GM18502 (cell line): Measurements from ENCODE around the gene ANKRD45.
A peak's percentile ranks its signal among the peaks of the same experiment; 100 is the strongest.
"Not testable (repeated sequence)": the region's sequence is repeated elsewhere in the genome, so short reads cannot be mapped to it uniquely, and the experiment has no call there.

Source experiments
- ATAC-seq: cut with Tn5 transposase; IDR thresholded peaks from one replicate; pipeline ENCODE4 v1.9.1; 2021; ENCODE audit warnings: mild to moderate bottlenecking; ENCODE audit not compliant: unreplicated experiment, poor library complexity

The ANKRD45 gene, protein sequence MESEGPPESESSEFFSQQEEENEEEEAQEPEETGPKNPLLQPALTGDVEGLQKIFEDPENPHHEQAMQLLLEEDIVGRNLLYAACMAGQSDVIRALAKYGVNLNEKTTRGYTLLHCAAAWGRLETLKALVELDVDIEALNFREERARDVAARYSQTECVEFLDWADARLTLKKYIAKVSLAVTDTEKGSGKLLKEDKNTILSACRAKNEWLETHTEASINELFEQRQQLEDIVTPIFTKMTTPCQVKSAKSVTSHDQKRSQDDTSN

DNA sequence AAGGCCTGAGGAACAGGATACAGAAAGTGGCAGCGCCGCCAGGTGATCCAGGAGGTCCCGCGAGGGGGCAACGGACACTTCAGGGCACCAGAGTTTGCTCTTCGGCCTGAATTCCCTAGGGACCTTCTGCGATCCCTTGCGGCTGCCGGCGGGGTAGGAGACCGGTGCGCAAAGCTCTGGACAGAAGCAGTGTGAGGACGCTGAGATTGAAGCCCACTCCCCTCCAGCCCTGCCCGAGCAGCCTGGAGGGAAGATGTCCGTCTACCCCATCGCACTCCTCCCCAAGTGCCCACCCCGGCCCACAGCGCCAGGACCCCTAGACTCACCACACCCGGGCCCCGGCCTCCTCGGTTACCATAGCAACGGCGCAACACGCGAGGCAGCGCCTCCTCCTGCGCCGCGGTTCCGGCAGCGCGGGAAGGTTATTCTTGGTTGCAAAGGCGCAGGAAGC lies at the start of gene ANKRD45:
TSS of gene ANKRD45 (minus strand) at position 361 of the 451 bp plus-strand sequence. CDS start 10,433 bp downstream, outside the sequence.
- no peak for ATAC-seq

- no peak for ATAC-seq
Observed at GRCh38 chr1:173717238-173717637, 47.6 kb upstream of the ANKRD45 start.

- no peak for ATAC-seq
Observed at GRCh38 chr1:173715538-173715844, 45.8 kb upstream of the ANKRD45 start.

- ATAC-seq: peak; percentile 94
Observed at GRCh38 chr1:173714759-173715537, 45.3 kb upstream of the ANKRD45 start, which contains the start of gene KLHL20. TSS of gene KLHL20 (plus strand) at chr1:173714981. CDS start at chr1:173716044, 1,063 bp downstream.

DNA sequence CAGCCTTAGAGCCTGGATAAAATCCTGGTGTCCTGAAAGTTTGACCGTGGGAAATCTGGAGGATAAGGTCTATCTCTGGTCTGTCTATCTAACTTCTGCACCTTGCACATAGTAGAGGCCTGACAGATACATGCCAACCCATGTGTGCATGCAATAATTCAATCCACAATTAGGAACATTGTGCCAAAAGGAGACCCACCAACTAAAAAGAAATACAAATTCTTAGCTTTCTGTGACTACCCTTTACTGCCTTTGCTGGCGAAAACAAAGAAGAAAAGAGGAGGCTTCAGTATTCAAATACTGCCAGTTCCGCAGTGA lies 44.7 kb upstream of the ANKRD45 start:
- no peak for ATAC-seq

DNA sequence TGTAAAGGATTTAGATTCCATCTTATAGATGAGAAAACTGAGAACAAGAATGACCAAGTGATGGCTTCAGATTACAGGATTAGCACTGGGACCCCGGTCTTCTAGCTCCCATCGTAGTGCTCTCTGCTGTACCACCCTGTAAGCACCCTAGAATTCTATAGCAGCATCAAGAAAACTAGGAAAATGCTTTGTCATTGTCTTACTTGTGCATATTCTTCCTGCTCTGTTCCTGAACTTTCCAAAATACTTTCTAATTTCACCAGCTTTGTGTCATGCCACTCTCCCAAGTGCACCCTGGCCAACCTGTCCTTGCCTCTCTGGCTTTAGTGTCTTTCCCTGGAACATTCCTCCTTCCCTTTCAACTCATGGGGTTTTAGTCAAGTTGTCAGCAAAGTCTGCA lies 39.1 kb upstream of the ANKRD45 start:
- no peak for ATAC-seq

DNA sequence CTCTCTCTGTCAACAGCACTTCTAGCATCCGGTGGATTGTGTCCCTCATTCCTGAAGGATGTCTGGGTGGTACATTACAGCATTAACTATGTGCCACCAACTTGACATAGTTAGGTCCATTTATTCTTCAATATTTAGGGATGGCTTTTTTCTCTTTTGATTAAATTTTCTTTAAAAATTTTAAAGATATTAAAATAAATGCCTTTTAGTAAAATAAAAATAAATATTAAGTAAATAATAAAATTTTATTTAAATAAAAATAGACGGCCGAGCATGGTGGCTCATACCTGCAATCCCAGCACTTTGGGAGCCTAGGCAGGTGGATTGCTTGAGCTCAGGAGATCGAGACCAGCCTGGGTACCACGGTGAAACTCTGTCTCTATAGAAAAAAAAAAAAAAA lies 35.5 kb upstream of the ANKRD45 start:
- no peak for ATAC-seq

GRCh38 chr1:173702736-173703135 lies 33.1 kb upstream of the ANKRD45 start:
- ATAC-seq: no peak

DNA sequence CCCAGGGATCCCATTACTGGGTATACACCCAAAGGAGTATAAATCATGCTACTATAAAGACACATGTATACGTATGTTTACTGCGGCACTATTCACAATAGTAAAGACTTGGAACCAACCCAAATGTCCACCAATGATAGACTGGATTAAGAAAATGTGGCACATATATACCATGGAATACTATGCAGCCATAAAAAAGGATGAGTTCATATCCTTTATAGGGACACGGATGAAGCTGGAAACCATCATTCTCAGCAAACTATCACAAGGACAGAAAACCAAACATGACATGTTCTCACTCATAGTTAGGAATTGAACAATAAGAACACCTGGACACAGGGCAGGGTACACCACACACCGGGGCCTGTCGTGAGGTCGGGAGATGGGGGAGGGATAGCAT lies 31.6 kb upstream of the ANKRD45 start:
- ATAC-seq: not testable (repeated sequence)

DNA sequence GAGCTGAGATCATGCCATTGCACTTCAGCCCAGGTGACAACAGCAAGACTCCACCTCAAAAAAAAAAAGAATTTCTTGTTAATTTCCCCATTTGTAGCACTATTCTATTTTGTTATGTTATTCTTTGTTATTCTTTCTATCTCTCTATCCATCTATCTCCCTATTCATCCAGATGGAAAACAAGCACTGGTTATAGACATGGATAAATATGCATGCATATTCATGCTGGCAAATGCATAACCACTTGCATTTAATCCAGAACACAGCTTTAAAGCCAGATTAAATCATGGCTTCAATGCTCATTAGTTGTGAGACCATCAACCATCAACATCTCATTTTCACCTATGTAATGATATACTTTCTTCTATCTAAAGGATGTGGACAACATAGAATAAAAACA lies 23.6 kb upstream of the ANKRD45 start:
- no peak for ATAC-seq

DNA sequence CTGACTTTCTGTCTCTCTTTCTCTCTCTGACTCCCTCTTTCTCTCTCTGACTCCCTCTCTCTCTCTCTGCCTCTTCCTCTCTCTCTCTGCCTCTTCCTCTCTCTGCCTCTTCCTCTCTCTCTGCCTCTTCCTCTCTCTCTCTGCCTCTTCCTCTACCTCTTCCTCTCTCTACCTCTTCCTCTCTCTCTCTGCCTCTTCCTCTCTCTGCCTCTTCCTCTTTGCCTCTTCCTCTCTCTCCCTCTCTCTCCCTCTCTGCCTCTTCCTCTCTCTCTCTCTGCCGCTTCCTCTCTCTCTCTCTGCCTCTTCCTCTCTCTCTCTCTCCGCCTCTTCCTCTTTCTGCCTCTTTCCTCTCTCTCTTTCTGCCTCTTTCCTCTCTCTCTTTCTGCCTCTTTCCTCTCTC lies 18.6 kb upstream of the ANKRD45 start:
- no peak for ATAC-seq

GRCh38 chr1:173685121-173685520 lies 15.5 kb upstream of the ANKRD45 start:
- ATAC-seq: not testable (repeated sequence)

DNA sequence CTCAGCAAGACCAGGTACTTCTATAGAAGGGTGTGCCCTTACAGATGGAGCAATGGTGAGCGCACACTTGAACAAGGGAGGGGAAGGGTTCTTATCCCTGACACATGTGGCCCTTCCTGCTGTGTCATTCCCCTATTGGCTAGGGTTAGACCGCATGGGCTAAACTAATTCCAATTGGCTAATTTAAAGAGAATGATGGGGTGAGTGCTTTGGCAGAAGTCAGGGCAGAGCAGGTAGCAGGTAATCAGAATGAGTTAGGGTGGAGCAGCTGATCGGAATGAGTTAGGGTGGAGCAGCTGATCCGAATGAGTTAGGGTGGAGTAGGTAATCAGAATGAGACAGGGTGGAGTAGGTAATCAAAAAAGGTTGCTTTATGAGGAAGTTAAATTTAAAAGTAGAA lies 14.2 kb upstream of the ANKRD45 start:
- ATAC-seq: not testable (repeated sequence)

DNA sequence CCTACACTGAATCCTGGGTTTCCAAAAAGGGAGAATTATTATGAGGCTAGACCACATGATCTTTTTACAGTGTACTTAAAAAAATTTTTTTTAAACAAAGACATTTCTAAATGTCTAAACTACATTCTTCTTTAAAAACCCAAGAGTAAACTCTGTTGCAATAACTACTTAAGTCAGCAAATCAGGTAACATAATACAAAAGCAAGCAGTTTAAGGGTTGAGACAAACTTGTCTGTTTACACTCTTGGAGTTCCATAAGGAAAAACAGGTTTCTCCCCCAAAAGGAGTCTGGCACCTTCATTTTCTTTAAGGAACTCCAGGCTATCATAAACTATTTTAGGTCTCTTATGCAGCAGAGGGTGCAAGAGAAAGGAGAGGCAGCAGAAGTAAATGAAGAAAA lies 12.5 kb upstream of the ANKRD45 start:
- ATAC-seq: no peak

DNA sequence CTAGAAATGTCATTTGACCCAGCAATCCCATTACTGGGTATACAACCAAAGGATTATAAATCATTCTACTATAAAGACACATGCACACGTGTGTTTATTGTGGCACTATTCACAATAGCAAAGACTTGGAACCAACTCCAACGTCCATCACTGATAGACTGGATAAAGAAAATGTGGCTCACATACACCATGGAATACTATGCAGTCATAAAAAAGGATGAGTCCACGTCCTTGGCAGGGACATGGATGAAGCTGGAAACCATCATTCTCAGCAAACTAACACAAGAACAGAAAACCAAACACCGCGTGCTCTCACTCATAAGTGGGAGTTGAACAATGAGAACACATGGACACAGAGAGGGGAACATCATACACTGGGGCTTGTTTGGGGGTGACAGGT lies 10.5 kb upstream of the ANKRD45 start:
- not testable (repeated sequence) for ATAC-seq

GRCh38 chr1:173674496-173674895 lies 4.8 kb upstream of the ANKRD45 start:
- ATAC-seq: not testable (repeated sequence)

- no peak for ATAC-seq
Observed at GRCh38 chr1:173666646-173667045, 3.0 kb downstream of the ANKRD45 start.

DNA sequence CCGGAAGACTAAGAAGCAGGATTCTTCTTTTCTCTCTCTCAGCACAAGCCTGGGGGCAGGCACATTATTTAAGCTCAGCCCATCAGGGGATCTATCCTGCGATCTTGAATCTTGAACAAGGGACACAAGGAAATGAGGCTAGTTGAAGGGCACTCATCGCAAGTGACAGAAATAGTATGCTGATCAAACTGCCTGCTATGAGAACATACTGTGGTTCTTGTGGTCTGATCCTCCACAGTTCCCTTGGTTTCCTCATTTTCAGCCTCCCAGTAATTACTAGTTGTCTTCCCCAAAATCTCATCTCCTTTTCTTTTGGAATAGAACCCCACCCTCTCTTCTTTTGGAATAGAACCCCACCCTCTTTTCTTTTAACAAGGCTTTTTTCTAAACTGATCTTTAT lies 6.5 kb downstream of the ANKRD45 start:
- no peak for ATAC-seq

- no peak for ATAC-seq
Observed at GRCh38 chr1:173661763-173662162, 7.9 kb downstream of the ANKRD45 start.

- no peak for ATAC-seq
Observed at GRCh38 chr1:173661271-173661670, 8.4 kb downstream of the ANKRD45 start.

DNA sequence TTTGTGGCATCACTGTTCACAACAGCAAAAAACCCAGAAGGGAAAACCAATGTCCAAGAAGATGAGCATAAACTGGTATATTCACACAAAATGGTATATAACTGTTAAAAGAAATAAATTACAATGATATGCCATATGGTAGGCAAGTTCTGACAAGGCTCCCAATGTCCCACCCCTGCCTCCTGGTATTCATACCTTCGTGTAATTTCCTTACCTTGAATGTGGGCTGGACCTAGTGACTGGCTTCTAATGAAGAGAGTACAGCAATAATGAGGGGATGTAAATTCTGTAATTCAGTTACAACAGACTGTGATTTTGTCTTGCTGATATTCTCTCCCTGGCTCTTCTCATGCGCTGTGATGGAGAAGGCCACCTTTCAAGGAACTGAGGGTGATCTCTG lies 9.3 kb downstream of the ANKRD45 start:
- no peak for ATAC-seq
